CD4-positive, alpha-beta T cell treated with Interleukin-17A for 1 hour (primary cell): Measurements from ENCODE around the gene TFF1.

Source experiments
- DNase-seq: peaks from one replicate; pipeline ENCODE4 v3.0.0-alpha.2; 2020

The TFF1 gene

DNA sequence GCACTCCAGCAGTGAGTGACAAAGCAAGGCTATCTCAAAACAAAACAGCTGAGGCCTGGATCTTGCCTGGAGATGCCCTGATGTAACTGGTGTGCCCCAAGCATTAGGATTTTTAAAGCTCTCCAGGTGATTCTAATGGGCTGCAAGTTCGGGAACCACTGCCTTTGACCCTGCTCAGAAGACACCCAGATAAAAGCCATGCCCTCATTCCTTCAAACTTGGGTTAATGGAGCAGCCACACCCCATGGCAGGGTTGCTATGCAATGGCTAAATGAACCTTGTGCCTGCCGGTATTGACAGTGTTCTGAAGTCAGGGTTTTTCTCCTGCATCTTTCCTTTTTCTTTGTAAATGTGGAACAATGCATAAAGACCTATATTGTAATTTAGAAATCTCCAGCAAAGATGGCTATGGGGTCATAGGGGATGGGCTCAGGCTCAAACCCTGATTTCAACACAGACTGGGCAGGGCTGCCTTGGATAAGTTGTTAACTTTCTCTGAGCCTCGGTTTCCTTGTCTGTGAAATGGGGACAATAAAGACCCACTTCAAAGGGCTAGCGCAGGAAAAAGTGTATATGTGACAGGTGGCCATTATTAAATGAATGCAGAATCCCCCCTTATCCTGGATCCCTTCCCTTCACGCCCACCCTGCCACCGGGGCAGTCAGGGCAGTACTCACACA is 51.6 kb downstream of the TFF1 start:
- DNase-seq: no peak

DNA sequence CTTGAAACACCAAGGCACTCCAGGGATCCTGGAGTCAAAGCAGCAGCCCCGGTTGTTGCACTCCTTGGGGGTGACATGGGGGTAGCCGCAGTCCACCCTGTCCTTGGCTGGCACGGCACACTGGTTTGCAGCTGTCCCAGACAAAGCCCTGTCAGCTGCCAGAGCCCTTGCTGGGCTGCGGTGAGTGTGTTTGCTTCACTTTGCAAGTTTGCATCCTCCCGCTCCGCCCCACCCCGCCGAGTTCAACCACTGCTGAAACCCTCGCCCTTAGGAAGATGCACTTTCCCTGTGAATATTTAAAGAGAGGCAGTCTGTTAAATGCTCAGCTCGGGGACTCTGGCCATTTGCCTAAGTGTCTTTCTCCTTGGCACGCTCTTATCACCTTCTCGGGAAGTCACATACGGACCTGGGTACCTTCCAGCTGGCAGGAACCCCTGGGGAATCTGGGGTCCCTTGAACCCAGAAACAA is 52.8 kb downstream of the TFF1 start:
- DNase-seq: no peak

DNA sequence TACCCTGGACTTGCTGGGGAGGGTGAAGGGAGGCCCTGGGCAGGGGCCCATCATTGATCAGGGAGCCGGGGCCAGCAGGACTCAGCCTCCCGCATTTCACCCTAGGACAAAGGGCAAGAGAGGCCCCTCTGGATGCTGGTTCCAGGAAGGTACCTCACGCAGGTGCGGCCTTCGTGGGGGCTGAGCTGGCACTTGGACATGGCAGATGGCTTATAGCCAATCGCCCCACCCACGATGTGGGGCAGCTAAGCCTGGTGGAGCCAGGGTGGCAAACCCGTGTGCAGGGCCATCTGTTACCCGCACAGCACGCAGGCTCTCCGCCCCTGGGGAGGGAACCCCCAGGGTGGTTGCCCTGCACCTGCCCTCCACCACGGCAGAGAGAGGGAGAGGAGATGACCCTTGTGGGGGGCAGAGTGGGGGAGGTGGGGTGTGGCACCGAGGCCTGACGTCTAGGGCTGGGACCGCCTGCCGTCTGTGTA is 53.7 kb downstream of the TFF1 start:
- no peak for DNase-seq
